GM12891 (cell line): Measurements from ENCODE around the gene EPHA8.

ENCODE experiments used
- PAX5 ChIP-seq: IDR thresholded peaks from 2 replicates; pipeline ENCODE4 v1.6.1; 2011; ENCODE audit warnings: low read length, moderate library complexity, mild to moderate bottlenecking; ENCODE audit not compliant: insufficient read depth, severe bottlenecking
- POLR2A ChIP-seq: IDR thresholded peaks from 2 replicates; pipeline ENCODE4 v1.6.1; 2011; ENCODE audit warnings: low read depth, low read length, control low read depth
- POLR2AphosphoS5 ChIP-seq: IDR thresholded peaks from 2 replicates; pipeline ENCODE4 v1.6.1; 2011; ENCODE audit warnings: low read depth, low read length, control low read depth
- POU2F2 ChIP-seq: IDR thresholded peaks from 2 replicates; pipeline ENCODE4 v1.6.1; 2011; ENCODE audit warnings: low read depth, mild to moderate bottlenecking, control low read depth, low read length, moderate library complexity
- SPI1 ChIP-seq: IDR thresholded peaks from 2 replicates; pipeline ENCODE4 v1.6.1; 2011; ENCODE audit warnings: low read depth, low read length, control low read depth
- TAF1 ChIP-seq: IDR thresholded peaks from 2 replicates; pipeline ENCODE4 v1.6.1; 2011; ENCODE audit warnings: low read depth, low read length, control low read depth

DNA sequence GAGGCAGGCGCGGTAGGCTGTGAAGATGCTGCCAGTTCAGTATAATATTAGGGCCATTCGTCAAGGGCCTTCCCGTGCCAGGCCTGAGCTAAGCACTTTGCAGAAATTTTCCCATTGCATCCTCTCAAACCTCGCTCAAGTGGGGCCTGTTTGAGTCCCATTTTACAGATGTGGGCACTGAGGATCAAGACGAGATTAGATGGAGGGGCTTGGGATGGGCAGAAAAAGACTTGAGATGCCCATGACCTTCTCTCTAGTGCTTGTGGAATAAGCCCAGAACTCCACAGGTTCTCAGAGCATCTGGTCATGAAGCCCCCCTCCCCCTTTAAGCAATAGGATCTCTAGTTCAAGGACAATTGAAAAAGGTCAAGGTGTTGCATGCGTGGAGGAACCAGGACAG, 9.9 kb downstream of the EPHA8 start:
- TF ChIP-seq POLR2AphosphoS5 (no peak), POLR2A (no peak), TAF1 (no peak), SPI1 (no peak), PAX5 (no peak), POU2F2 (no peak)
